ENCODE data around the gene SYNCRIP. TPM values are rescaled to one million over a fixed set of nuclear protein-coding genes. Genes with fewer than 3 reads are reported as not detected.

Gene SYNCRIP
- total and polyA plus RNA-seq, 2 of the 4 experiments (the other 2 are of a cell fraction) = 50.1 to 59.3 TPM

DNA sequence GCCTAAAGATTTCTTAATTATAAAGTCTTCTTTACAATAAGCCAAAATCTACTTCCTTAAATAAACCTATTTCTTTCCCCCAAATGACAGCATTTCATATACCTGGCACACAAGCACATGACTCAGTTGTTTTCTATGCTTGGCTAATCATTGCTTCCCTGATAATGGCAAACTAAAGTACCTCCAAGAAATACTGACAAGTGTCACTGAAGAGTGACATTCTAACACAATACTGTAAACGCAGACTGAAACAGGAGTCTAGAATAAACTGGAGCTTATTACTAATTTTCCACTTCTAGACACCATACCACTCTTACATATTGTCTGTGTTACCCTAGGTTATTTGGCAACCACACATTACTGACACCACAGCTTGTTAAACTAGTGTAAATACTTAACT is 14.3 kb downstream of the SYNCRIP start:
- intact Hi-C loops (cut with micrococcal nuclease) = loop anchor here (10.0 kb wide), 1 partner anchor 46 kb away; no protein-coding TSS in a partner anchor

More for the DNA sequence above, 14.3 kb downstream of the SYNCRIP start:
- no peak overlapping the region for H3K4ac ChIP-seq (ENCODE audit: low read depth, low read length)
- H2AK5ac ChIP-seq (ENCODE audit: low read depth, low read length) = no peak overlapping the region
- H2BK120ac ChIP-seq (ENCODE audit: low read depth, low read length) = no peak overlapping the region
- H3K14ac ChIP-seq (replicated peaks; ENCODE audit: low read depth, low read length) = no peak overlapping the region
- H2BK20ac ChIP-seq (ENCODE audit: low read depth, low read length) = no peak overlapping the region
- no peak overlapping the region for H4K5ac ChIP-seq (ENCODE audit: low read depth, low read length)
- no peak overlapping the region for H3K23ac ChIP-seq (ENCODE audit: low read depth, low read length)
- peaks cover 90% of the 10 kb centered on the region for H4K20me1 ChIP-seq (ENCODE audit: insufficient read depth, low read length)
- DNase-seq (no peak), ATAC-seq (ENCODE audit: low read depth) (no peak)
- peaks cover 47% of the 10 kb centered on the region for H3K36me3 ChIP-seq (ENCODE audit: control insufficient read depth, insufficient read depth, low read length)
- TF ChIP-seq POLR2A (IDR thresholded peaks at IDR 0.05; ENCODE audit: low read depth, low read length) (no peak), RFX5 (IDR thresholded peaks at IDR 0.05; ENCODE audit: low read depth, low read length) (no peak), ELK1 (IDR thresholded peaks at IDR 0.05; ENCODE audit: borderline replicate concordance, low read depth, low read length) (no peak), MXI1 (IDR thresholded peaks at IDR 0.05; ENCODE audit: borderline replicate concordance, low read depth, low read length) (no peak), FOS (IDR thresholded peaks at IDR 0.05; ENCODE audit: low read depth, low read length) (no peak), MAZ (IDR thresholded peaks at IDR 0.05; ENCODE audit: borderline replicate concordance, low read depth, low read length) (no peak), MAFK (IDR thresholded peaks at IDR 0.05; ENCODE audit: low read depth, low read length) (no peak), BHLHE40 (IDR thresholded peaks at IDR 0.05; ENCODE audit: low read depth, low read length) (no peak), NFE2L2 (IDR thresholded peaks at IDR 0.05; ENCODE audit: low read depth, low read length) (no peak), RAD21 (IDR thresholded peaks at IDR 0.05; ENCODE audit: low read length) (no peak), CTCF (conservative IDR thresholded peaks at IDR 0.05; ENCODE audit: low read depth, low read length) (no peak), CEBPB (IDR thresholded peaks at IDR 0.05; ENCODE audit: low read depth, low read length) (no peak), CHD1 (IDR thresholded peaks at IDR 0.05; ENCODE audit: low read depth, low read length) (no peak), RCOR1 (IDR thresholded peaks at IDR 0.05; ENCODE audit: insufficient replicate concordance, low read length) (no peak), SMC3 (IDR thresholded peaks at IDR 0.05; ENCODE audit: low read depth, low read length) (no peak)
- TF ChIP-seq, protein P1, sequence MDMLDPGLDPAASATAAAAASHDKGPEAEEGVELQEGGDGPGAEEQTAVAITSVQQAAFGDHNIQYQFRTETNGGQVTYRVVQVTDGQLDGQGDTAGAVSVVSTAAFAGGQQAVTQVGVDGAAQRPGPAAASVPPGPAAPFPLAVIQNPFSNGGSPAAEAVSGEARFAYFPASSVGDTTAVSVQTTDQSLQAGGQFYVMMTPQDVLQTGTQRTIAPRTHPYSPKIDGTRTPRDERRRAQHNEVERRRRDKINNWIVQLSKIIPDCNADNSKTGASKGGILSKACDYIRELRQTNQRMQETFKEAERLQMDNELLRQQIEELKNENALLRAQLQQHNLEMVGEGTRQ (IDR thresholded peaks at IDR 0.05; ENCODE audit: low read depth, low read length) = no peak
- no peak overlapping the region for H2AK9ac ChIP-seq (replicated peaks; ENCODE audit: low read depth, low read length, poor library complexity)
- H3K79me1 ChIP-seq (ENCODE audit: low read depth in 1 of 2, low read length in 2 of 2) = peaks cover 6 to 49% of the 10 kb centered on the region in 2 experiments
- no peak overlapping the region for H4K91ac ChIP-seq (ENCODE audit: insufficient read depth, low read depth, low read length)
- WGBS, 2 experiments (ENCODE audit: extremely low coverage in 2 of 2, insufficient read length in 1 of 2) = no CpG with 5 or more reads among the region's 1 CpG
- no peak overlapping the region for H3K56ac ChIP-seq (ENCODE audit: extremely low read depth, insufficient read depth, low read length)
- no peak overlapping the region for H3K27ac ChIP-seq (ENCODE audit: insufficient read depth, low read length)
- no peak overlapping the region for H2AFZ ChIP-seq (replicated peaks; ENCODE audit: low read length, poor library complexity)
- H3K4me2 ChIP-seq (ENCODE audit: low read depth, low read length) = no peak overlapping the region
- H4K8ac ChIP-seq (ENCODE audit: low read depth in 2 of 2, low read length in 2 of 2) = no peak overlapping the region
- ChIA-PET POLR2A (ENCODE audit: unreplicated experiment) (no interaction called here), CTCF (no interaction called here)
- no peak overlapping the region for H2BK5ac ChIP-seq (ENCODE audit: low read depth, low read length, poor library complexity, severe bottlenecking)
- H3K4me3 ChIP-seq (ENCODE audit: insufficient read depth, low read depth, low read length) = no peak overlapping the region
- no peaks in the 10 kb centered on the region for H3K4me1 ChIP-seq (ENCODE audit: control insufficient read depth, insufficient read depth, low read length)
- H3K18ac ChIP-seq (ENCODE audit: low read depth, low read length) = no peak overlapping the region
- BruUV-seq (replicated peaks) = no TSS peak
- peaks cover 16% of the 10 kb centered on the region for H3K9me1 ChIP-seq (ENCODE audit: insufficient read depth, low read length)
- no peaks in the 10 kb centered on the region for H3K9me3 ChIP-seq (ENCODE audit: control insufficient read depth, insufficient read depth, low read length)
- no peak overlapping the region for H3K9ac ChIP-seq (ENCODE audit: low read depth, low read length)
- in situ Hi-C loops (cut with MboI; ENCODE audit: low sequenced_read_pairs) (loop anchor here (10.0 kb wide), 1 partner anchor 46 kb away; no protein-coding TSS in a partner anchor), dilution Hi-C loops (cut with HindIII; ENCODE audit: low sequenced_read_pairs, unreplicated experiment) (no loop called here)
- H3K27me3 ChIP-seq (ENCODE audit: control insufficient read depth, insufficient read depth, low read length) = no peaks in the 10 kb centered on the region
- H2BK15ac ChIP-seq (ENCODE audit: low read depth, low read length) = no peak overlapping the region

Data from IMR-90 (cell line).